ENCODE results near the gene IVL.

DNA sequence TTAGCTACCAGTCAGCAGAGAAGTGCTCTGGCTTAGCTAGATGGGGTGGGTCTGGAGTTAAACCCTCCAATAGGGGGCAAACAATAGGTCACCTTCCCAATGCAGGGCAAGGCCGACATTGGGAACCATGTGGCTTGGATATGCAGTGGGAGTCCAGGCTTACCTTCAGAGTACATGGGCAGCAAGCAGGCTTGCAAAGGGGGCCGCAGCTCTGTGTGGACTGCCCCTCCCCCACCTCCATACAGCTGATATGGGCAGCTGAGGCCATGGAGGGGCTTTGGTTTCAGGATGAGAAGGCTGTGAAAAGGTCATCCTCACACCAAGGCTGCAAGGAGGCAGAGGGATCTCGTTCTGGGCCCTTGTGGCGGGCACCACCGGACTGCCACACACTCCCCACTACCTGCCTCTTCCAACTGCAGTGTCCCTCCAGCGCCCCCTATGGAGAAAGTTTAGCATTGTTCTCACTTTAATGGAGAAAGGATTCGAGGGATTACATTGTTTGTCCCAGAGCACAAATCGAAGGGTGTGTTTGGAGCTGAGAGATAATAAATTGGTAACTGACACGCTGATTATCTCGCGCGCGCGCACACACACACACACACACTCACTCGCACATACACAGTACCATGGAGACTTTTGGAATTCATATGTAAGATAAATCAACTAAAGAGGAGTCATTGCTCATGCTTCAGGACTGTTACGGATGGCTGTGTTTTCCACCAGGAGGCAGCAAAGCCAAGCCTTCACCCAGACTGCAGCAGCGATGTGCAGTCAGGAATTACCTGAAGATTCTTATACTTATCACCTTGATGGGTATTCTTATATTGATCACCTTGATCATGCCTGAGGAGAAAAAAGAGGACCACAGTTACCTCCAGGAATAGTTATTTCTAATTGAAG is 37.3 kb upstream of the IVL start:
- TF ChIP-seq CTCF (IDR thresholded peaks at IDR 0.05) (no peak), POLR2A (IDR thresholded peaks at IDR 0.05) (no peak)

Measured in vagina (tissue), 2 donors.